ENCODE data around the gene TGM1. TPM values are rescaled to one million over a fixed set of nuclear protein-coding genes. Genes with fewer than 3 reads are reported as not detected.

Gene TGM1
- total and polyA plus RNA-seq, 2 experiments from 2014 or later, result 0.33 to 1.5 TPM

DNA sequence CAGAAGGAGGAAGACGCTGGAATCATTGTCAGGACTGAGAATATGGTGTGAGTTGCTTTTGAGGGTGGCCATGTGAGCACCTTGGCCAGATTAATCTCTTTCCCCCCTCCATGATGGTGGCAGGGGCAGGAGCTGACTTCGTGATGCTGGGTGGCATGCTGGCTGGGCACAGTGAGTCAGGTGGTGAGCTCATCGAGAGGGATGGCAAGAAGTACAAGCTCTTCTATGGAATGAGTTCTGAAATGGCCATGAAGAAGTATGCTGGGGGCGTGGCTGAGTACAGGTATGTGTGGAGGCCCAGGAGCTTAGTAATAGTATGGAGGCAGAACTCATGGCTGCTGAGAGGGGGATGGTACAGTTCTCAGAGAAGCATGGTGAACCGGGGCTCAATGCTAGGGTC is 24.9 kb downstream of the TGM1 start:
- H4K20me1 ChIP-seq (ENCODE audit: insufficient read depth, poor library complexity, severe bottlenecking), result peaks cover 4% of the 10 kb centered on the region
- TF ChIP-seq, protein P1, sequence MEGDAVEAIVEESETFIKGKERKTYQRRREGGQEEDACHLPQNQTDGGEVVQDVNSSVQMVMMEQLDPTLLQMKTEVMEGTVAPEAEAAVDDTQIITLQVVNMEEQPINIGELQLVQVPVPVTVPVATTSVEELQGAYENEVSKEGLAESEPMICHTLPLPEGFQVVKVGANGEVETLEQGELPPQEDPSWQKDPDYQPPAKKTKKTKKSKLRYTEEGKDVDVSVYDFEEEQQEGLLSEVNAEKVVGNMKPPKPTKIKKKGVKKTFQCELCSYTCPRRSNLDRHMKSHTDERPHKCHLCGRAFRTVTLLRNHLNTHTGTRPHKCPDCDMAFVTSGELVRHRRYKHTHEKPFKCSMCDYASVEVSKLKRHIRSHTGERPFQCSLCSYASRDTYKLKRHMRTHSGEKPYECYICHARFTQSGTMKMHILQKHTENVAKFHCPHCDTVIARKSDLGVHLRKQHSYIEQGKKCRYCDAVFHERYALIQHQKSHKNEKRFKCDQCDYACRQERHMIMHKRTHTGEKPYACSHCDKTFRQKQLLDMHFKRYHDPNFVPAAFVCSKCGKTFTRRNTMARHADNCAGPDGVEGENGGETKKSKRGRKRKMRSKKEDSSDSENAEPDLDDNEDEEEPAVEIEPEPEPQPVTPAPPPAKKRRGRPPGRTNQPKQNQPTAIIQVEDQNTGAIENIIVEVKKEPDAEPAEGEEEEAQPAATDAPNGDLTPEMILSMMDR (IDR thresholded peaks at IDR 0.05; ENCODE audit: poor library complexity), result no peak
- TF ChIP-seq EZH2 (IDR thresholded peaks at IDR 0.05; ENCODE audit: borderline replicate concordance) (no peak), EZH2phosphoT487 (IDR thresholded peaks at IDR 0.05; ENCODE audit: low read depth, severe bottlenecking, unreplicated experiment) (no peak)
- no peaks in the 10 kb centered on the region for H3K36me3 ChIP-seq (replicated peaks; ENCODE audit: insufficient read depth, low read depth)
- DNase-seq (ENCODE audit: low spot score), result peak; percentile 44
- H3K79me2 ChIP-seq, result peaks cover 54% of the 10 kb centered on the region
- H3K27ac ChIP-seq, result no peak overlapping the region
- H3K4me3 ChIP-seq, result no peak overlapping the region
- H3K9me3 ChIP-seq (ENCODE audit: low read depth), result no peaks in the 10 kb centered on the region
- no peak overlapping the region for H2AFZ ChIP-seq
- no peak overlapping the region for H3K4me2 ChIP-seq
- WGBS (ENCODE audit: low lambda C conversion rate, missing lambda C conversion rate), result 97% methylated on average over 5 of the region's 5 CpGs
- H3K4me1 ChIP-seq (ENCODE audit: insufficient read depth), result peaks cover 12% of the 10 kb centered on the region
- no peaks in the 10 kb centered on the region for H3K9me2 ChIP-seq (replicated peaks; ENCODE audit: insufficient read depth)
- no peaks in the 10 kb centered on the region for H3K27me3 ChIP-seq

DNA sequence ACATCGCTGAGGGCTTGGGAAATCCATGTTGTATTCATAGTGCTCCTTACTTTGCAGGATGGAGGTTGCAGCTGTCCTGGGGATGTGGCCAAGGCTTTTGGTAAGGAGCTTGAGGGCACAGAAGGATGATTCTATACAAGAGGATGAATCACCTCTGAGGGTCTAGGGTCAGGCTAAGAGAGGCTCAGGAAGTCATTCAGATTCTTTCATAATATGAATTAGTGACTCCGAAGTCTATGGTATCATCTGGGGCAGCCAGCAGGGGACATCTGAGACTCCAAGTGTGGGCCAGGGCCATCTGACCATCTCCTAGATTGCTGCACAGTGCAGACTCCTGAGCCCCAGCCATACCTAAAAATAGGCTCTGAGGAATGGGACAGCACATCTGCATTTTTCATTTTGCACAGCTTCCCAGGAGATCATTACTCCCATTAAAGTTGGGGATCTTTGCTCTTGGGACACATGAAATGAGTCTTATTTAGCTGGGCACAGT is 25.5 kb downstream of the TGM1 start:
- Histone ChIP-seq H4K20me1 (ENCODE audit: insufficient read depth, poor library complexity, severe bottlenecking) (peaks cover 4% of the 10 kb centered on the region), H3K4me2 (no peak overlapping the region), H3K79me2 (peaks cover 57% of the 10 kb centered on the region), H3K4me1 (ENCODE audit: insufficient read depth) (peaks cover 12% of the 10 kb centered on the region), H3K4me3 (no peak overlapping the region), H2AFZ (no peak overlapping the region), H3K27me3 (no peaks in the 10 kb centered on the region), H3K27ac (no peak overlapping the region), H3K9me2 (replicated peaks; ENCODE audit: insufficient read depth) (no peaks in the 10 kb centered on the region), H3K9me3 (ENCODE audit: low read depth) (no peaks in the 10 kb centered on the region), H3K36me3 (replicated peaks; ENCODE audit: insufficient read depth, low read depth) (no peaks in the 10 kb centered on the region)
- 94% methylated on average over 2 of the region's 2 CpGs for WGBS (ENCODE audit: low lambda C conversion rate, missing lambda C conversion rate)
- no peak for DNase-seq (ENCODE audit: low spot score)
- no peak for TF ChIP-seq EZH2phosphoT487 (IDR thresholded peaks at IDR 0.05; ENCODE audit: low read depth, severe bottlenecking, unreplicated experiment)
- no peak for TF ChIP-seq EZH2 (IDR thresholded peaks at IDR 0.05; ENCODE audit: borderline replicate concordance)
- TF ChIP-seq, protein P1 (IDR thresholded peaks at IDR 0.05; ENCODE audit: poor library complexity), result no peak

GRCh38 chr14:24236689-24237462 is 26.1 kb downstream of the TGM1 start:
- no peak overlapping the region for H3K4me2 ChIP-seq
- no peaks in the 10 kb centered on the region for H3K27me3 ChIP-seq
- DNase-seq (ENCODE audit: low spot score), result no peak
- no peak overlapping the region for H3K27ac ChIP-seq
- H3K4me3 ChIP-seq, result no peak overlapping the region
- WGBS (ENCODE audit: low lambda C conversion rate, missing lambda C conversion rate), result 95% methylated on average over 6 of the region's 6 CpGs
- no peaks in the 10 kb centered on the region for H3K9me3 ChIP-seq (ENCODE audit: low read depth)
- H3K36me3 ChIP-seq (replicated peaks; ENCODE audit: insufficient read depth, low read depth), result no peaks in the 10 kb centered on the region
- H3K4me1 ChIP-seq (ENCODE audit: insufficient read depth), result peaks cover 12% of the 10 kb centered on the region
- H4K20me1 ChIP-seq (ENCODE audit: insufficient read depth, poor library complexity, severe bottlenecking), result peaks cover 4% of the 10 kb centered on the region
- peaks cover 58% of the 10 kb centered on the region for H3K79me2 ChIP-seq
- H2AFZ ChIP-seq, result no peak overlapping the region
- TF ChIP-seq EZH2 (IDR thresholded peaks at IDR 0.05; ENCODE audit: borderline replicate concordance) (no peak), EZH2phosphoT487 (IDR thresholded peaks at IDR 0.05; ENCODE audit: low read depth, severe bottlenecking, unreplicated experiment) (no peak)
- TF ChIP-seq, protein P1 (IDR thresholded peaks at IDR 0.05; ENCODE audit: poor library complexity), result no peak
- no peaks in the 10 kb centered on the region for H3K9me2 ChIP-seq (replicated peaks; ENCODE audit: insufficient read depth)

All from hepatocyte (in vitro differentiated cells).